Gastrocnemius medialis (tissue), 4 donors: ENCODE measurements around the gene MYO19.

Source experiments
- POLR2A ChIP-seq, 2 donors: fragments of 450-650 bp; IDR thresholded peaks; one replicate each; pipeline ENCODE4 v1.6.1; 2017; ENCODE audit warnings: antibody characterized with exemption in 2 of 2, mild to moderate bottlenecking in 2 of 2, moderate library complexity in 2 of 2
- TF ChIP-seq, protein P1 (sequence below), 5 experiments: fragments of 450-650 bp in 3 of 5; fragments of 200-600 bp in 2 of 5; sonication (generic) in 2 of 5; IDR thresholded peaks in 4 of 5; conservative IDR thresholded peaks in 1 of 5; 1 replicate in 4 of 5; 2 replicates in 1 of 5; pipeline ENCODE4 v1.5.1; 2016 to 2019; ENCODE audit warnings: antibody characterized with exemption in 5 of 5, mild to moderate bottlenecking in 3 of 5, moderate library complexity in 3 of 5

DNA sequence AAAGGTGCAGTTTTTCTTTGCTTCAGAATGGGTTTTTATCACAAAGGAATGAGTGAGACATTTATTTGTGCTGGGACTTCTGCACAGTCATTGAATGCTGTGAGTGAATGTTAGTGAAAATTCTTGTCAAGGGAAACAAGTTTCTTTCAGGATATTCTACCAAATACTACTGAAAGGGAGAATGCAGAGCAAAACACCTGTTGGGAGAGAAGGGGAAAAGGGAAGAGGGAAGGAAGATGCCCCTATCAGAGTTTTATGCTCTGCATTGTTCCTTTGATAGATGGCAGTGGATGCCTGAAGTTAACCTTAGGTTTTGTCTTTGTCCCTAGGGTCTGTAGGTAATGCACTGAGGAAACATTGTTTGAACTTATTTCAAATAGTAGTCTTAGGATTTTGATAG, 13.1 kb upstream of the MYO19 start:
- no peak for TF ChIP-seq POLR2A (IDR thresholded peaks at IDR 0.05)
- TF ChIP-seq, protein P1, sequence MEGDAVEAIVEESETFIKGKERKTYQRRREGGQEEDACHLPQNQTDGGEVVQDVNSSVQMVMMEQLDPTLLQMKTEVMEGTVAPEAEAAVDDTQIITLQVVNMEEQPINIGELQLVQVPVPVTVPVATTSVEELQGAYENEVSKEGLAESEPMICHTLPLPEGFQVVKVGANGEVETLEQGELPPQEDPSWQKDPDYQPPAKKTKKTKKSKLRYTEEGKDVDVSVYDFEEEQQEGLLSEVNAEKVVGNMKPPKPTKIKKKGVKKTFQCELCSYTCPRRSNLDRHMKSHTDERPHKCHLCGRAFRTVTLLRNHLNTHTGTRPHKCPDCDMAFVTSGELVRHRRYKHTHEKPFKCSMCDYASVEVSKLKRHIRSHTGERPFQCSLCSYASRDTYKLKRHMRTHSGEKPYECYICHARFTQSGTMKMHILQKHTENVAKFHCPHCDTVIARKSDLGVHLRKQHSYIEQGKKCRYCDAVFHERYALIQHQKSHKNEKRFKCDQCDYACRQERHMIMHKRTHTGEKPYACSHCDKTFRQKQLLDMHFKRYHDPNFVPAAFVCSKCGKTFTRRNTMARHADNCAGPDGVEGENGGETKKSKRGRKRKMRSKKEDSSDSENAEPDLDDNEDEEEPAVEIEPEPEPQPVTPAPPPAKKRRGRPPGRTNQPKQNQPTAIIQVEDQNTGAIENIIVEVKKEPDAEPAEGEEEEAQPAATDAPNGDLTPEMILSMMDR (IDR thresholded peaks at IDR 0.05 in 4 of 5, conservative IDR thresholded peaks at IDR 0.05 in 1 of 5): no peak
